Endothelial cell of umbilical vein (primary cell): ENCODE measurements around the gene SV2C. TPM values are rescaled to one million over a fixed set of nuclear protein-coding genes. Genes with fewer than 3 reads are reported as not detected.

Experiments
- BruUV-seq: library from RNA; stranded (reverse); fragments of 400-500 nt; replicated peaks from 2 replicates; lab custom pipeline; 2021; lab: Mats Ljungman, UMichigan
- CTCF ChIA-PET: fragments of 300-600, 350-600 bp; sonication (Branson Sonifier 250); formaldehyde crosslinking; loops from one replicate; lab custom pipeline; 2021; ENCODE audit warnings: antibody characterized with exemption, inconsistent platforms; lab: Charles Lee
- POLR2A ChIA-PET: fragments of 300-600, 350-600 bp; sonication (Branson Sonifier 250); formaldehyde crosslinking; loops from one replicate; lab custom pipeline; 2021; ENCODE audit warnings: antibody characterized with exemption, inconsistent platforms; lab: Charles Lee
- DNase-seq: peaks from one replicate; pipeline ENCODE4 v3.0.0-alpha.2; 2011; ENCODE audit warnings: low read depth, low spot score
- FAIRE-seq: peaks from 2 replicates; lab custom pipeline; 2011; peaks lifted over from hg19 to GRCh38; lab: Jason Lieb, UNC
- H2AFZ ChIP-seq: 2 replicates; pipeline ENCODE4 v1.6.0; 2012; ENCODE audit warnings: low read depth, low read length, control low read depth, inconsistent platforms
- H3K27ac ChIP-seq: 2 replicates; pipeline ENCODE4 v1.5.1; 2011; ENCODE audit warnings: low read depth, mild to moderate bottlenecking, control low read depth, low read length, moderate library complexity; ENCODE audit not compliant: insufficient read depth
- H3K27me3 ChIP-seq, 2 experiments: 2 replicates each; pipeline versions ENCODE4 v1.6.0 to v1.6.1; 2011; ENCODE audit warnings: low read length in 2 of 2, mixed read lengths in 1 of 2; ENCODE audit not compliant: control insufficient read depth in 2 of 2, insufficient read depth in 2 of 2
- H3K36me3 ChIP-seq, 2 experiments: 2 replicates in 1 of 2; 3 replicates in 1 of 2; pipeline ENCODE4 v1.5.1; 2011; ENCODE audit warnings: low read length in 2 of 2, mild to moderate bottlenecking in 1 of 2, moderate library complexity in 1 of 2; ENCODE audit not compliant: control insufficient read depth in 2 of 2, insufficient read depth in 2 of 2; ENCODE audit errors: extremely low read depth in 1 of 2
- H3K4me1 ChIP-seq: 3 replicates; pipeline ENCODE4 v1.5.1; 2011; ENCODE audit warnings: mild to moderate bottlenecking, low read length; ENCODE audit not compliant: control insufficient read depth, insufficient read depth; ENCODE audit errors: extremely low read depth
- H3K4me2 ChIP-seq: 2 replicates; pipeline ENCODE4 v1.6.1; 2011; ENCODE audit warnings: low read length, control low read depth, mixed read lengths; ENCODE audit not compliant: insufficient read depth
- H3K4me3 ChIP-seq, 3 experiments: fragments of 200-600 bp in 1 of 3; sonication (generic), shearing (Covaris generic) in 1 of 3; replicated peaks in 1 of 3; 2 replicates each; pipeline ENCODE4 v1.5.1; 2011 to 2016; ENCODE audit warnings: control low read depth in 3 of 3, low read length in 3 of 3, mild to moderate bottlenecking in 2 of 3, inconsistent platforms in 1 of 3, low read depth in 1 of 3, moderate library complexity in 1 of 3; ENCODE audit not compliant: insufficient read depth in 1 of 3
- H3K79me2 ChIP-seq: 2 replicates; pipeline ENCODE4 v1.6.0; 2012; ENCODE audit warnings: low read length, inconsistent platforms; ENCODE audit not compliant: control insufficient read depth, insufficient read depth
- H3K9ac ChIP-seq: replicated peaks from 2 replicates; pipeline ENCODE3; 2011; ENCODE audit warnings: low read length, control low read depth; ENCODE audit not compliant: insufficient read depth; ENCODE audit errors: extremely low read depth
- H3K9me1 ChIP-seq: replicated peaks from 3 replicates; pipeline ENCODE4 v1.6.0; 2011; ENCODE audit warnings: mild to moderate bottlenecking, low read length; ENCODE audit not compliant: control insufficient read depth, insufficient read depth; ENCODE audit errors: extremely low read depth
- H3K9me3 ChIP-seq: replicated peaks from 2 replicates; pipeline ENCODE4 v1.5.1; 2012; ENCODE audit warnings: low read length, inconsistent platforms; ENCODE audit not compliant: control insufficient read depth, insufficient read depth
- H4K20me1 ChIP-seq: replicated peaks from 2 replicates; pipeline ENCODE3; 2011; ENCODE audit warnings: mild to moderate bottlenecking, low read length; ENCODE audit not compliant: control insufficient read depth, insufficient read depth; ENCODE audit errors: extremely low read depth
- EZH2 ChIP-seq: IDR thresholded peaks from 2 replicates; pipeline ENCODE4 v1.6.1; 2012; ENCODE audit warnings: borderline replicate concordance, low read depth, mild to moderate bottlenecking, moderate library complexity, low read length, inconsistent platforms; ENCODE audit not compliant: severe bottlenecking
- FOS ChIP-seq: IDR thresholded peaks from 2 replicates; pipeline ENCODE4 v1.6.1; 2011; ENCODE audit warnings: mild to moderate bottlenecking, low read length, moderate library complexity, borderline replicate concordance; ENCODE audit not compliant: insufficient read depth
- GATA2 ChIP-seq: IDR thresholded peaks from 2 replicates; pipeline ENCODE4 v1.7.0; 2011; ENCODE audit warnings: low read depth, mild to moderate bottlenecking, moderate library complexity, mixed read lengths, low read length; ENCODE audit not compliant: insufficient read length, insufficient read depth
- JUN ChIP-seq: IDR thresholded peaks from 2 replicates; pipeline ENCODE4 v1.6.1; 2011; ENCODE audit warnings: borderline replicate concordance, low read depth; ENCODE audit not compliant: insufficient read length, insufficient read depth
- MYC ChIP-seq: IDR thresholded peaks from one replicate; pipeline ENCODE4 v1.6.1; 2011; ENCODE audit warnings: mild to moderate bottlenecking, low read depth, low read length
- POLR2A ChIP-seq: IDR thresholded peaks from 2 replicates; pipeline ENCODE4 v1.6.1; 2012; ENCODE audit warnings: low read depth, mild to moderate bottlenecking, control low read depth, low read length
- POLR2AphosphoS5 ChIP-seq: IDR thresholded peaks from 2 replicates; pipeline ENCODE4 v1.6.1; 2012; ENCODE audit warnings: low read depth, mild to moderate bottlenecking, control low read depth, low read length, moderate library complexity; ENCODE audit not compliant: insufficient read depth
- dilution Hi-C: fragments of 300-500 bp; cut with MboI; formaldehyde crosslinking; loops from one replicate; pipeline ENCODE4 v1.15.0; 2019; ENCODE audit warnings: low sequenced_read_pairs; ENCODE audit not compliant: extremely low pct_ligation_motif_present
- intact Hi-C: fragments of 100-400 bp; cut with micrococcal nuclease; formaldehyde crosslinking; loops from one replicate; pipeline ENCODE4 v1.10.0; 2022
- polyA plus RNA-seq, 4 experiments: library from polyadenylated mRNA; depleted of rRNA in 3 of 4; stranded (reverse) in 3 of 4; unstranded in 1 of 4; fragments of >200 nt; gene quantifications; 2 replicates each; pipeline versions ENCODE4 v1.2.1 to v1.2.3, GENCODE V29; 2011 to 2012; ENCODE audit warnings: missing spikeins in 1 of 4
- total RNA-seq: library from RNA; stranded (reverse); gene quantifications from 2 replicates; pipeline ENCODE4 v1.2.3, GENCODE V29; 2021
- TF ChIP-seq, protein P1 (sequence below): IDR thresholded peaks from 2 replicates; pipeline ENCODE4 v1.6.1; 2011; ENCODE audit not compliant: insufficient read depth, insufficient read length
- TF ChIP-seq, protein P2 (sequence below), 2 donors: IDR thresholded peaks; 1 replicate in 1 of 2; 2 replicates in 1 of 2; pipeline ENCODE4 v1.5.1; 2011; ENCODE audit warnings: low read length in 2 of 2, mild to moderate bottlenecking in 2 of 2, moderate library complexity in 2 of 2, control low read depth in 1 of 2, inconsistent platforms in 1 of 2, low read depth in 1 of 2; ENCODE audit not compliant: insufficient read depth in 1 of 2; ENCODE audit errors: extremely low read depth in 1 of 2

Gene SV2C
- total and polyA plus RNA-seq, 2 donors (not counting 3 experiments of a cell fraction or from before 2014, with no cell fraction given): not detected

DNA sequence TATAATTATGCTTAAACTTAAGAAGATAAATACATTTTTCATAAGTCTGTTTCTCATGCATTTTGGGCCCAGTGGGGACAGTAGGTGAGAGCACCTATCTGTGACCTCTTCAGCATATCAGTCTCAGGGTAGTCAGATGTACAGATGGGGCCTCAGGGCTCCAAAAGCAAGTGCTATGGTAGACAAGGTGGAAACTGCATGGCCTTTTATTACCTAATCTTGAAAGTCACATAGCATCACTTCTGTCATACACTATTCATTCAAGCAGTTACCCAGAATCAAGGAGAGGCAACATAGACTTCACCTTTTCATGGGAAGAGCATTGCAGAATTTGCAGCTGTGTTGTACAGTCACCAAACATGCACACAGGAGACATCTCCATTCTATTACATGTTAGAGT lies 94.8 kb downstream of the SV2C start:
- POLR2A ChIA-PET: no interaction called here
- Histone ChIP-seq H3K9ac (no peak overlapping the region), H3K79me2 (no peaks in the 10 kb centered on the region), H2AFZ (no peak overlapping the region), H3K4me1 (no peaks in the 10 kb centered on the region), H3K27ac (no peak overlapping the region), H3K4me3 (no peak overlapping the region), H3K4me2 (no peak overlapping the region), H3K9me3 (no peaks in the 10 kb centered on the region), H3K36me3 (no peaks in the 10 kb centered on the region), H3K27me3 (peaks cover 0 to 2% of the 10 kb centered on the region in 2 experiments), H4K20me1 (no peaks in the 10 kb centered on the region), H3K9me1 (no peaks in the 10 kb centered on the region)
- CTCF ChIA-PET: no interaction called here
- BruUV-seq: no TSS peak
- FAIRE-seq (no peak), DNase-seq (no peak)
- intact Hi-C loops: loop anchor here (5.0 to 10.0 kb wide), 2 partner anchors 463 to 1126 kb away; partner anchors contain the start of genes GCNT4 and POC5
- dilution Hi-C loops: no loop called here
- TF ChIP-seq GATA2 (no peak), JUN (no peak), POLR2AphosphoS5 (no peak), EZH2 (no peak), POLR2A (no peak), FOS (no peak), MYC (no peak)
- TF ChIP-seq, protein P1, sequence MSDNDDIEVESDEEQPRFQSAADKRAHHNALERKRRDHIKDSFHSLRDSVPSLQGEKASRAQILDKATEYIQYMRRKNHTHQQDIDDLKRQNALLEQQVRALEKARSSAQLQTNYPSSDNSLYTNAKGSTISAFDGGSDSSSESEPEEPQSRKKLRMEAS: no peak
- TF ChIP-seq, protein P2, sequence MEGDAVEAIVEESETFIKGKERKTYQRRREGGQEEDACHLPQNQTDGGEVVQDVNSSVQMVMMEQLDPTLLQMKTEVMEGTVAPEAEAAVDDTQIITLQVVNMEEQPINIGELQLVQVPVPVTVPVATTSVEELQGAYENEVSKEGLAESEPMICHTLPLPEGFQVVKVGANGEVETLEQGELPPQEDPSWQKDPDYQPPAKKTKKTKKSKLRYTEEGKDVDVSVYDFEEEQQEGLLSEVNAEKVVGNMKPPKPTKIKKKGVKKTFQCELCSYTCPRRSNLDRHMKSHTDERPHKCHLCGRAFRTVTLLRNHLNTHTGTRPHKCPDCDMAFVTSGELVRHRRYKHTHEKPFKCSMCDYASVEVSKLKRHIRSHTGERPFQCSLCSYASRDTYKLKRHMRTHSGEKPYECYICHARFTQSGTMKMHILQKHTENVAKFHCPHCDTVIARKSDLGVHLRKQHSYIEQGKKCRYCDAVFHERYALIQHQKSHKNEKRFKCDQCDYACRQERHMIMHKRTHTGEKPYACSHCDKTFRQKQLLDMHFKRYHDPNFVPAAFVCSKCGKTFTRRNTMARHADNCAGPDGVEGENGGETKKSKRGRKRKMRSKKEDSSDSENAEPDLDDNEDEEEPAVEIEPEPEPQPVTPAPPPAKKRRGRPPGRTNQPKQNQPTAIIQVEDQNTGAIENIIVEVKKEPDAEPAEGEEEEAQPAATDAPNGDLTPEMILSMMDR (IDR thresholded peaks at IDR 0.05; ENCODE audit: extremely low read depth in 1 of 2, insufficient read depth in 1 of 2, low read depth in 1 of 2, low read length in 2 of 2): no peak
